DOHH2 (cell line): ENCODE data around the gene ELP4.

Experiments used
- EZH2phosphoT487 ChIP-seq: fragments of 200-600 bp; sonication (generic); IDR thresholded peaks from 2 replicates; pipeline ENCODE4 v1.6.1; 2017; ENCODE audit warnings: borderline replicate concordance, mild to moderate bottlenecking, antibody characterized with exemption, low read length, moderate library complexity, mixed read lengths
- TF ChIP-seq, protein P1 (sequence below): fragments of 200-600 bp; sonication (generic); IDR thresholded peaks from one replicate; pipeline ENCODE4 v1.5.1; 2014; ENCODE audit warnings: antibody characterized with exemption, mild to moderate bottlenecking, low read depth, low read length; ENCODE audit not compliant: poor library complexity, severe bottlenecking

DNA sequence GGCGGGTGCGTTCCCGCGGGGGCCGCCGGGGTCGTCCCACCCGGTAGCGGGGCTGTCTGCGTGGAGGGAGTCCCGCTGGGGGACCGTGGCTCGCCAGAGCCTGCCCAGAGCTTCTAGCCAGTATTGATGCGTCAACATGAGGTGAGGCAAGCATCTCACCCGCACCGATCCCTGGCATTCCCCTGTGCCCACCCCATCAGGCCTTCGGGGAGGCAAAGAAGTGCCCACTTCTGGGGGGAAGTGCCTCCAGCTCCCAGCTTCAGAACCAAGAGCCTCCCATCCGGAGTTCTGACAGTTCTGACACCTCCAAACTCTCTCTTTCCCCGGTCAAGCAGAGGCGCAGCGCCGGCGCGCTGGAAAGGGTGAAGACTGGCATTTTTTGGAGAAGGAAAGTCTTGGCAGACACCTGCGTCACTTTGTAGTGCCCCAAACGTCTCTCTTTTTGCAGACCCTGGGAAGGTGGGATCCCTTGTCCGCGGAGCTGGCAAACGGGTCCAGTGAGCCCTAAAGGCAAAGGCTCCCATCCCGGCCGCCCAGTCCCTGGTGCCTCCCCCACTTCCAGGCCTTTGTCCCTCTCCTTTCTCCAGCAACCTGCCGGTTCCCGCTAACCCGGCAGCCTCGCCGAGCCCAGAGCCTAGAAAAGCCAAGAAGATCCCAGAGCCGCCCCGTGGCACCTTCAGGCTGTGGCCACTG is 304.8 kb downstream of the ELP4 start:
- TF ChIP-seq, protein P1, sequence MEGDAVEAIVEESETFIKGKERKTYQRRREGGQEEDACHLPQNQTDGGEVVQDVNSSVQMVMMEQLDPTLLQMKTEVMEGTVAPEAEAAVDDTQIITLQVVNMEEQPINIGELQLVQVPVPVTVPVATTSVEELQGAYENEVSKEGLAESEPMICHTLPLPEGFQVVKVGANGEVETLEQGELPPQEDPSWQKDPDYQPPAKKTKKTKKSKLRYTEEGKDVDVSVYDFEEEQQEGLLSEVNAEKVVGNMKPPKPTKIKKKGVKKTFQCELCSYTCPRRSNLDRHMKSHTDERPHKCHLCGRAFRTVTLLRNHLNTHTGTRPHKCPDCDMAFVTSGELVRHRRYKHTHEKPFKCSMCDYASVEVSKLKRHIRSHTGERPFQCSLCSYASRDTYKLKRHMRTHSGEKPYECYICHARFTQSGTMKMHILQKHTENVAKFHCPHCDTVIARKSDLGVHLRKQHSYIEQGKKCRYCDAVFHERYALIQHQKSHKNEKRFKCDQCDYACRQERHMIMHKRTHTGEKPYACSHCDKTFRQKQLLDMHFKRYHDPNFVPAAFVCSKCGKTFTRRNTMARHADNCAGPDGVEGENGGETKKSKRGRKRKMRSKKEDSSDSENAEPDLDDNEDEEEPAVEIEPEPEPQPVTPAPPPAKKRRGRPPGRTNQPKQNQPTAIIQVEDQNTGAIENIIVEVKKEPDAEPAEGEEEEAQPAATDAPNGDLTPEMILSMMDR = no peak
- no peak for TF ChIP-seq EZH2phosphoT487
